Colonic mucosa (tissue), 4 donors: ENCODE data around the gene SORT1. TPM values are rescaled to one million over a fixed set of nuclear protein-coding genes. Genes with fewer than 3 reads are reported as not detected.

Experiments
- DNase-seq: peaks from one replicate; pipeline ENCODE4 v3.0.0-alpha.2; 2020
- H3K27ac ChIP-seq: fragments of 200-600 bp; one replicate; pipeline ENCODE4 v1.8.0; 2021
- H3K27me3 ChIP-seq: fragments of 200-600 bp; one replicate; pipeline ENCODE4 v1.8.0; 2021
- H3K36me3 ChIP-seq: fragments of 200-600 bp; one replicate; pipeline ENCODE4 v1.8.0; 2021
- H3K4me1 ChIP-seq: fragments of 200-600 bp; one replicate; pipeline ENCODE4 v1.8.0; 2021; ENCODE audit warnings: mild to moderate bottlenecking
- H3K4me3 ChIP-seq: fragments of 200-600 bp; one replicate; pipeline ENCODE4 v1.8.0; 2021
- H3K9ac ChIP-seq, 2 donors: one replicate each; pipeline ENCODE4 v1.7.0; 2013; ENCODE audit warnings: control low read depth in 2 of 2, low read depth in 2 of 2, low read length in 2 of 2
- H3K9me3 ChIP-seq: fragments of 200-600 bp; one replicate; pipeline ENCODE4 v1.8.0; 2021
- intact Hi-C: fragments of 100-400 bp; cut with DNase I; formaldehyde crosslinking; loops from one replicate; pipeline ENCODE4 v1.14.1; 2022
- total RNA-seq, 2 donors: library from RNA; stranded (reverse); fragmentation: NEBNext Ultra II Directional in 1 of 2; extraction: Animal tissue kit (Norgen Biotek cat#: 25700) in 1 of 2; gene quantifications; one replicate each; pipeline ENCODE4 v1.2.1, GENCODE V29; 2021
- TF ChIP-seq, protein P1 (sequence below): fragments of 200-600 bp; IDR thresholded peaks from one replicate; pipeline ENCODE4 v1.8.0; 2022; ENCODE audit warnings: antibody characterized with exemption, mild to moderate bottlenecking
- donor health status: healthy.
- donor health status: DM: no; HTN: no; CAD: no.
- donor health status: DM: no; HTN: no; CAD: no.

SORT1 gene
- total RNA-seq, 2 donors from 2014 or later: 76.2 to 134 TPM

GRCh38 chr1:109392037-109392787 is 5.5 kb downstream of the SORT1 start:
- Histone ChIP-seq H3K9me3 (no peaks in the 10 kb centered on the region), H3K27ac (peak overlapping the region; percentile 80), H3K4me3 (no peak overlapping the region), H3K9ac (peak overlapping the region in 1 of 2 donors; percentile 80), H3K4me1 (peaks cover 9% of the 10 kb centered on the region), H3K27me3 (no peaks in the 10 kb centered on the region), H3K36me3 (no peaks in the 10 kb centered on the region)
- TF ChIP-seq, protein P1, sequence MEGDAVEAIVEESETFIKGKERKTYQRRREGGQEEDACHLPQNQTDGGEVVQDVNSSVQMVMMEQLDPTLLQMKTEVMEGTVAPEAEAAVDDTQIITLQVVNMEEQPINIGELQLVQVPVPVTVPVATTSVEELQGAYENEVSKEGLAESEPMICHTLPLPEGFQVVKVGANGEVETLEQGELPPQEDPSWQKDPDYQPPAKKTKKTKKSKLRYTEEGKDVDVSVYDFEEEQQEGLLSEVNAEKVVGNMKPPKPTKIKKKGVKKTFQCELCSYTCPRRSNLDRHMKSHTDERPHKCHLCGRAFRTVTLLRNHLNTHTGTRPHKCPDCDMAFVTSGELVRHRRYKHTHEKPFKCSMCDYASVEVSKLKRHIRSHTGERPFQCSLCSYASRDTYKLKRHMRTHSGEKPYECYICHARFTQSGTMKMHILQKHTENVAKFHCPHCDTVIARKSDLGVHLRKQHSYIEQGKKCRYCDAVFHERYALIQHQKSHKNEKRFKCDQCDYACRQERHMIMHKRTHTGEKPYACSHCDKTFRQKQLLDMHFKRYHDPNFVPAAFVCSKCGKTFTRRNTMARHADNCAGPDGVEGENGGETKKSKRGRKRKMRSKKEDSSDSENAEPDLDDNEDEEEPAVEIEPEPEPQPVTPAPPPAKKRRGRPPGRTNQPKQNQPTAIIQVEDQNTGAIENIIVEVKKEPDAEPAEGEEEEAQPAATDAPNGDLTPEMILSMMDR: no peak
- intact Hi-C loops: loop anchor here (5.0 kb wide), 1 partner anchor 40 kb away; no protein-coding TSS in a partner anchor
- no peak for DNase-seq

DNA sequence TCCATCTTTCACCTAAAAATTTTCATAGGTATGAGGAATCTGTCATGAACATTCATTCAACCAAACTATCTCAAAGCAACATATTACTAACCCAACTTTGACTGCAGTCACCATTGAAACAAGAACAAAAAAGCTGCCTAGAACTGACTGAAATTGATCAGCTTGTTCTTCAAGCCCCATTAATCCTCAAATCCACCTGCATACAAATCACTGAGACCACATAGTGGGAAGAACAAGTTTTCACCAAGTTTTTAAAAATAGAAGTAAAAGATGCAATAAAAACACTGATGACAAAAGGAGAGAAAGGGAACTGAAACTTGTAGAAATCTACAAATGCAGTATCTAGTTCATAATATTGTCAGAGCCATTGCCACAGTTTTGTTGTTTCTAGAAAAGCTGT is 6.1 kb downstream of the SORT1 start:
- peaks cover 9% of the 10 kb centered on the region for H3K4me1 ChIP-seq

DNA sequence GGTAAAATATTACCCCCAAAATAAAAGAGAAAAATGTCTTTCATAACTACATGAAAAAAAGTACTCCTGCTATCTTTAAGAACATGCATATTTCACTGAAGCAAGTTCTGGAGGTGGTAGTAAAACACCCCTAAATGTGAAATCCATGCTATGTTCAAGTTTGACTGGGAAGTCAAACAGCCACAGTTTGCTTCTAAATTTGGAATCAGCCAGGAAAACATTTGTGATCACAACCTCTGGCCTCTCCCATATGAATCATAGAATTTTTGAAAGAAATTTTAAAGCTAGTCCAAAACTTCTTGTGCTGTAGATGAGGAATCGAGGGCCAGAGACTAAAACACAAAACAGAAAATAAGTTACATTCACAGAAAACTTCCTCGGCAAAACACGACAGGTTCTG is 6.6 kb downstream of the SORT1 start:
- H3K9me3 ChIP-seq: no peaks in the 10 kb centered on the region
- DNase-seq: no peak
- H3K4me1 ChIP-seq: peaks cover 5% of the 10 kb centered on the region
- no peaks in the 10 kb centered on the region for H3K36me3 ChIP-seq
- no peak overlapping the region for H3K4me3 ChIP-seq
- intact Hi-C loops: loop anchor here (5.0 kb wide), 1 partner anchor 39 kb away; no protein-coding TSS in a partner anchor
- no peak overlapping the region for H3K9ac ChIP-seq
- TF ChIP-seq, protein P1: no peak
- peak overlapping the region; percentile 80 for H3K27ac ChIP-seq
- no peaks in the 10 kb centered on the region for H3K27me3 ChIP-seq

More for the DNA sequence above, 6.1 kb downstream of the SORT1 start:
- Histone ChIP-seq H3K9me3 (no peaks in the 10 kb centered on the region), H3K4me3 (no peak overlapping the region), H3K36me3 (no peaks in the 10 kb centered on the region), H3K27me3 (no peaks in the 10 kb centered on the region), H3K27ac (peak overlapping the region; percentile 80), H3K9ac (no peak overlapping the region)
- no peak for DNase-seq
- TF ChIP-seq, protein P1: no peak
- intact Hi-C loops: loop anchor here (5.0 kb wide), 1 partner anchor 39 kb away; no protein-coding TSS in a partner anchor

- Histone ChIP-seq H3K36me3 (no peaks in the 10 kb centered on the region), H3K9ac (no peak overlapping the region), H3K9me3 (no peaks in the 10 kb centered on the region), H3K4me3 (no peak overlapping the region), H3K27me3 (no peaks in the 10 kb centered on the region), H3K4me1 (peaks cover 5% of the 10 kb centered on the region), H3K27ac (no peak overlapping the region)
- intact Hi-C loops: loop anchor here (5.0 kb wide), 1 partner anchor 37 kb away; no protein-coding TSS in a partner anchor
- DNase-seq: no peak
- TF ChIP-seq, protein P1: no peak
Measured at GRCh38 chr1:109389638-109390341, 7.9 kb downstream of the SORT1 start.

GRCh38 chr1:109388884-109389637 is 8.7 kb downstream of the SORT1 start:
- H3K27ac ChIP-seq: no peak overlapping the region
- H3K36me3 ChIP-seq: no peaks in the 10 kb centered on the region
- H3K4me3 ChIP-seq: no peak overlapping the region
- no peak overlapping the region for H3K9ac ChIP-seq
- DNase-seq: no peak
- TF ChIP-seq, protein P1: no peak
- H3K27me3 ChIP-seq: no peaks in the 10 kb centered on the region
- intact Hi-C loops: no loop called here
- H3K4me1 ChIP-seq: peaks cover 5% of the 10 kb centered on the region
- no peaks in the 10 kb centered on the region for H3K9me3 ChIP-seq
